Stimulated activated CD4-positive, alpha-beta T cell treated with anti-CD3 and anti-CD28 coated beads, Interleukin-2, amount 100 ng/mL, for 4 hours (primary cell): ENCODE data around the gene PPP1R12C.
"Not testable (repeated sequence)": the region's sequence is repeated elsewhere in the genome, so short reads cannot be mapped to it uniquely, and the experiment has no call there.

ENCODE experiments used
- DNase-seq: peaks from one replicate; pipeline ENCODE4 v3.0.0-alpha.2; 2020; ENCODE audit warnings: low read depth

The PPP1R12C gene

DNA sequence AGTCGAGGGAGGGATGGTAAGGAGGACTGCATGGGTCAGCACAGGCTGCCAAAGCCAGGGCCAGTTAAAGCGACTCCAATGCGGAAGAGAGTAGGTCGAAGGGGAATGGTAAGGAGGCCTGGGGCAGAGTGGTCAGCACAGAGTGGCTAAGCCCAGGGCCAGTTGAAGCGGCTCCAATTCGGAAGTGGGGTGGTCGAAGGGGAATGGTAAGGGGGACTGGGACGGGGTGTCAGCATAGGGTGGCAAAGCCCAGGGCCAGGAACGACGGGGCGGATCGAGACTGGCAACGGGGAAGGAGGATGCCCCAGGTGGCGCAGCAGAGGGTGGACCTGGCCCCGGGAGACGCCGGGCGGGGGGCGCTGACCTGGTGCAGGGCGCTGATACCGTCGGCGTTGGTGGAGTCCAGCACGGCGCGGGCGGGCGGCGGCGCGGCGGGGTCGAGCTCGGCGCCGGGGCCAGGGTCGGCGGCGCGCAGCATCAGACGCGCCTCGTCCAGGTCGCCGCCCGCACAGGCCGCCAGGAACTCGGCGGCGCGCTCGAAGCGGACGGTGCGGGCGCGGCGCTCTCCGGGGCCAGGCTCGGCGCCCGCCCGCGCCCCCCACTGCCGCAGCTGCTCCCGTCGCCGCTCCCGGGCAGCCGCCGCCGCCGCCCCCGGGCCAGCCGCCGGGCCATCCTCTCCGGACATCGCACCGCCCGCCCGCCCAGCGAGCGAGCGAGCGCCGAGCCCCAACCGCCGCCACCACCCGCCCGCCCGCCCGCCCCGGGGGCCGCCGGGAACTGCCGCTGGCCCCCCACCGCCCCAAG lies at the start of gene PPP1R12C:
PPP1R12C (minus strand) TSS at position 779 of the 804 bp plus-strand sequence; CDS start at position 685, 94 bp downstream.
- no peak for DNase-seq

DNA sequence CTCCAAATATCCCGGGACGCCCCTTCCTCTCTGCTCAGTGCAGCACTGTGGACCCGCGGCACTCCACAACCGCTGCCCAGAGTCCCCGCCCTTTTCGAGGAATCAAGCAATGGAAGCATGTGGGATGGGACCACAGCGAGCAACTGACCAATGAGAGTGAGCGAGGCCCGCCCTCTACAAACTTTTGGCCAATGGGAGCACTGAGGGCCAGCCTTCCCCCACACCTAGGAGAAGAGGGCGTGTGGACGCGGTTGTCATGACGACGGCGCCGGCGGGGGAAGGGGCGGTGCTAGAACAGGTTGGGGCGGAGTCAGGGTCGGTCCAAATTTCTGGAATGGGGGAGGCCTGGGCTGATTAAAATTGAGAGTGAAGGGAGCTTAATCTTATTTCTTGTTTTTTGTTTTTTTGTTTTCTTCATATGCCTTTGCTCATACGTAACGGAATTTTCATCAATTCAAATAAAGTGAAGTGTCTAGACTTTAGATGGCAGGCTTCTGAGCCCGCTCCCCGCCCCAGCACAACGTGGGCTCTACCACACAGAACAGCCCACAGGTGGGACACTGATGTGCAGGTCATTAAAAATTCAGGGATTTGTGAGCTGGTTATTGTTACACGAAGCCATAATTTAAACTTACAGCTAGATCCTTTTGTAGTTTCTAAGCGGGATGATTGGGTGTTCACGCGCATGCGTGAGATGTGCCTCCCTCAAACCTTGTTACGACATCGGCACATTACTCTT lies 49.3 kb upstream of the PPP1R12C start, which contains the start of gene DNAAF3:
DNAAF3 (minus strand) TSS at position 84 of the 739 bp plus-strand sequence. CDS start 200 bp downstream, outside the sequence.
- peak; percentile 51 for DNase-seq

DNA sequence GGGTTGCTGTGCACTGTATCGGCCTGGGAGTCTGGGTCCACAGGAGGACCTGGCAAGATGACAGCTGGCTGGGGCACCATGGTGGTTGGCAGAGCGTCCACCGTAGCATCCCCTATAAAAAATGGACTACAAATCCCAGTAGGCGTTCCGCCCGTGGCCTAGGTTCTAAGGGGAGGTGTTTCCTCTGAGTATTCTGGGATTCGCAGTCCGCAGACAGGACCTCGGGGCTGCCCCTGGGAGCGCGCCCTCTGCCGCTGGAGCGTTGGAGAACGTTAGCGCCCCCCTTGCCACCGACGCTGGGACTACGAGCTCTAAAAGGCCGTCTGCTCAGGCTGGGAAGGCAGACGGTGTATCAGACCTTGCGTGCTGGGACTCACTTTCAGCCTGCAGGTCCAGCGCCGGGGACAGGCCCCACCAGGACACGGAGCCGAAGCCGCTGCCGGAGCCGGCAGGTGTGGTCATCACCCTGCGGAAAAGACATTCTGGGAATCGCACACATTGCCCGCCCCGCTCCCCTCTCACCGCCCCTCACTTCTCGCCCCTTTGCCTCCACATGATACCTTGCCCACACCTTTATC lies 48.6 kb upstream of the PPP1R12C start:
- DNase-seq = peak; percentile 24

DNA sequence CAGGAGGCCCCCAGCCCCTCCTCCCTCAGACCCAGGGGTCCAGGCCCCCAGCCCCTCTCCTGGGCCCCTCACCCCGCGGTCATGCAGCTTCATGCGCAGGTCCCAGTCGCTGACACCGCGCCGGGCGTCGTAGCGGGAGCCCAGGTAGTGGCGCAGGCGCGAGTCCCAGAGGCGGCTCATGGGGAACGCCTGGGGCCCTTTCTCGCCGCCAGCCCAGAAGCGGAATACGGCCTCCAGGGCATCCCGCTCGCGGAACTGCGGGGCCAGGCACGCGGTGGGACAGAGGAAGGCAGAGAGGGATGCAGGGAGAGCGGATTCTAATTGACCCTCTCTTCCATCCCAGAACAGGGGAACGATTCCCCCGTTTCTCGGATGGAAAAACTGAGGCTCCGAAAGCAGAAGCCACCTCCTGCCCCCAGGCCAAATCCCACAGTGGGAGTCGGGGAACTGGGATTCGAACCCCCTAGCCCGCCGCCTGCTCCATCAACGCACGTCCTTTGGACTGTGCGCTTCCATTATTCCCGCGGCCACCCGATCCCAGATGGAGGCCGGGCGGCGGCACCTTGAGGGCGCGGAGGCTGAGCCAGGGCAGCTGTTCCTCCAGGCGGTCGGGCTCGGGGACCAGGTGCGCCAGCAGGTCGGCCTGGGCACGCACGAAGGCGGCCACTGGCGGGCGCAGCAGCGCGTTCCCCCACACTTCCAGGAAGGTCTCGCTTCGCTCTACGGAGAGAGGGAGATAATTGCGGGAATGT lies 44.3 kb upstream of the PPP1R12C start:
- DNase-seq = no peak

- no peak for DNase-seq
These were observed 43.5 kb upstream of the PPP1R12C start for GRCh38 chr19:55160986-55161365.

GRCh38 chr19:55160128-55160985 lies 42.9 kb upstream of the PPP1R12C start:
- DNase-seq = peak; percentile 81

GRCh38 chr19:55158848-55159749 lies 41.7 kb upstream of the PPP1R12C start:
- DNase-seq = no peak

DNA sequence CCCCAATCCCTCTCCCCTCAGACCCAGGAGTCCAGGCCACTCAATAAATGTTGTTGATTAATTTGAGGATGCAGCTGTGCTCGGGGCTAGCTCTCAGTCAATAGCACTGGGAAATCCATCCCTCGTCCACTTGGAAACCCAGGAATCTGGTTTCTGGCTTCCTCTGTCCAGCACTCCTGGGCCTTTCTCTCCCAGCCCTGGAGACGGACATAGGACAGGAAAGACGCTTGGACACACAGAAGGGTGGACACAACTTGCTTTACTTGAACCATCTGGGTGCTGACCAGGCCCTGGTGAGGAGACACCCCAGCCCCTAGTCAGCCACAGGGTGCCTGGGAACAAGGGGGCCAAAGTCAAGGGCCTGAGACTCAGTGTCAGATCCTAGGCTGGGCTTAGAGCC lies 41.0 kb upstream of the PPP1R12C start:
- no peak for DNase-seq

DNA sequence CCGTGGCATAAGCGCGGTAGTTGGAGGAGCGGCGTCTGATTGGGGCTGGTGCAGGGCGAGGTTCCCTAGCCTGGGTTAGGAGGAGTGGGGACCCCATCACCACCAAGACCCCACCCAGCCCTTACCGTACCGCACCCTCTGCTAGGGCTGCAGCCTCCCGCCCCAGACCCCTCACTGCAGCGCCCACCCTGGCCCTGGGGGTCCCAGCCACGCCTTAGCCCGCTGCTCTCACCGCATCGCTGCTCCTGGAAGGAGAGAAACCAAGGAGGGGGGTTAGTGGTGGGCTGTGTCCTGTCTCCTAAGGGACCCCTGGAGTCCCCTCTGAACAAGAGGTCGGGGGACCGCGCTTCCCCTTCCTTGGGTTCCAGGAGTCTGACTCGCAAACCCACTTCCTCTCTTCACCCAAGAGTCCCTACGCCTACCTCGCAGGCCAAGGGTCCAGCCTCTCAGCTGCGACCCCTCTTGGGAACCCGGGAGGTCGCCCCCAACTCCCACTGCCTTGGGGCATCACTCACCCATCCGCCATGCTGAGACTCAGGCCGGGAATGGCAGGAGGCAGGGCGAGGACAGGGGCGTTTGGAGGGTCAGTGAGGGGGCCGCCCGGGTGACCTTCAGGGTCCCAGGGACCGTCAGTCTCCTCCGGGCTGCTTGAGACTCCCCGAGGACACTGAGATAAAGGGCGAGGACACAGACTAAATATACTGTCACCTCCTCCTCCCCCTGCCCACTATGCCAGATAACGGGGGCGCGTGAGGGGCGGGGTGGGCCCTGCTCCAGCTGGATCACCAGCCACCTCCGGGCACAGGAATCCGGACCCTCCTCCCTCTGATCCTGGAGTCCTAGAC lies 39.8 kb upstream of the PPP1R12C start, which contains the start of gene TNNI3:
TNNI3 (minus strand) TSS at position 669 of the 845 bp plus-strand sequence; CDS start at position 526, 143 bp downstream.
- no peak for DNase-seq

- no peak for DNase-seq
These were observed 39.0 kb upstream of the PPP1R12C start for GRCh38 chr19:55156202-55157063.

DNA sequence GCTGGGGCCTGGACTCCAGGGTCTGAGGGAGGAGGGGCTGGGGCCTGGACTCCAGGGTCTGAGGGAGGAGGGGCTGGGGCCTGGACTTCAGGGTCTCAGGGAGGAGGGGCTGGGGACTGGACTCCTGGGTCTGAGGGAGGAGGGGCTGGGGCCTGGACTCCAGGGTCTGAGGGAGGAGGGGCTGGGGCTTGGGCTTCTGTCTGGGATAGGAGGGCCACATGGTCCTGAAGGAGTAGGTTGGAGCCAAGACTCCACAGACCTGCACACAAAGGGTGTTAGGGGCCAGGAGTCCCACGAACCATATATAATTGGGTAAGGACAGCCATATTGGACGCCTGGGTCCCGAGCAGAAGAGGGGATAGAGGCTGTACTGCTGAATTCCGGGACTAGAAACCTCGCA lies 38.3 kb upstream of the PPP1R12C start:
- DNase-seq = not testable (repeated sequence)

- no peak for DNase-seq
These were observed 36.3 kb upstream of the PPP1R12C start for GRCh38 chr19:55153652-55154264.

DNA sequence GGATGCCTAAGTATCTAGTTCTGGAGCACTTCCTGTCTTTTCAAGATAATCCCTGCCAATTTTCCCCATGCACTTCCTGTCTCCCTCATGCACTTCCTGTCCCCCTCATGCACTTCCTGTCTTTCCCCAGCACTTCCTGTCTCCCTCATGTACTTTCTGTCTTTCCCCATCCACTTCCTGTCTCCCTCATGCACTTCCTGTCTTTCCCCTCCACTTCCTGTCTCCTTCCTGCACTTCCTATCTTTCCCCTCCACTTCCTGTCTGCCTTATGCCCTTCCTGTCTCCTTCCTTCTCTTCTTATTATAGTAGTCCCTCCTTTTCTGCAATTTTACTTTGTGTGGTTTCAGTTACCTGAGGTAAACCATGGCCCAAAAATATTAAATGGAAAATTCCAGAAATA lies 34.6 kb upstream of the PPP1R12C start:
- no peak for DNase-seq

DNA sequence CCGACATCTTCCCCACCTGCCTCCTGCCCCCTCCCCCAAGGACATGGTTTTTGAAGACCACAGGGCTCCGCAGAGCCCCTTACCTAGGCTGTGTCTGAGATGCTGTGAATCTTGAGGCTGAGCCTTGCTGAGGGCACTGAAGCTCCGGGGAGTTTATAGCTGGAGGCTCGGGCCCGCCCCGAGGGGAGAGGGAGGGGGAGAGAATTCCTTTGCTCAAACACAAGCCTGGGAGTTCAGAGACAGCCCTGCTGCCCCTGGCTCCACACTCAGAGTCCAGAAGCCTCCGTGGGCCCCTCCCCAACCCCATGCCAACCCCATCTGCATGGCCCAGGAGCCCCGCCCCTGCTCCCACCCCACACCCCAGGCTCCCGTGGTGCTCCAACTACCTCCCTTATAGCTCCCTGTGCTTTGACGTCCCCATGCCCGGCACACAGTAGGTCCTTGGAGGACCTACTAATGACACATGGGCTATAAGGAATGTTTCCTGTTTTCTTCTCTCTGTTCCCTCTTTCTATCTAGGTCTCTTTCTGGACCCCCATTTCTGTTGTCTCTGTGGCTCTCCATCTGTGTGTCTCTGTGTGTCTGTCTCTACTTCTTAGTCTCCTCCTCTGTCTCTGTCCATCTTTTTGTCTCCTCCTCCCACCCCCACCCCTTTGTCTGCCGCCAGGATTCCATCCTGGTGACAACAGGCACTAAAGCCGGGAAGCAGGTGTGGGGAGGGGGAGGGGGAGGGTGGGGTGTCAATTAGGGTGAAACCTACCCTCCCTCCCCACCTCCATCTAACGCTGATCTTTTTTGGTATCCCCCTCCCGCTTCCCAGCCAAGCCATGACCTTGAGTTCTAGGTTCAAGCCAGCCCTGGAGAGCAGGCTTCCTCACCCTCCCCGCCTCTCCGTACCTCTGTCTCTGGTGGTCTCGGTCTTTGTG lies 31.9 kb upstream of the PPP1R12C start, which contains the start of gene TNNT1:
TNNT1 (minus strand) TSS at position 129 of the 926 bp plus-strand sequence. CDS start 2,049 bp downstream, outside the sequence.
- no peak for DNase-seq

DNA sequence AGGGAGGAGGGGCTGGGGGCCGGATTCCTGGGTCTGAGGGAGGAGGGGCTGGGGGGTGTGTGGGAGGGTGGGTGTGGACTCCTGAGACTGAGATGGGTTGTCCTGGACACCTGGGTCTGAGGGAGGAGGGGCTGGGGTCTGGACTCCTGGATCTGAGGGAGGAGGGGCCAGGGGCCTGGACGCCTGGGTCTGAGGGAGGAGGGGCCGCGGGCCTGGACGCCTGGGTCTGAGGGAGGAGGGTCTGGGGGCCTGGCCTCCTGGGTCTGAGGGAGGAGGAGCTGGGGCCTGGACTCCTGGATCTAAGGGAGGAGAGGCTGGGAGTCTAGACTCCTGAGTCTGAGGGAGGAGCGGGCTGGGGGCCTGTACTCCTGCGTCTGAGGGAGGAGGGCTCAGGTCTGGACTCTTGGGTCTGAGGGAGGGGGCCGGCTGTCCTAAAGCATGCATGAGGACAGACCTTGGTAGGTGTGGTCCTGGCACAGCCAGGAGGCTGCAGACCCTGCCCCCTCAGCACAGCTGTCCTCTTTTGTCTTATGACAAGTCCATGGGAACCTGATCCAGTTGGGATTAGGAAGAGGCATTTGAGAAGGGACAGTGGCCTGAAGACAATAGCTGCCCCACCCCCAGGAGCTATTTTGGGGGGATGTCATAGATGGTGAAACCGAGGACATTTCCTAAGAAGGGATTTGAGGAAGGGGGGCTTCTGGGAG lies 30.3 kb upstream of the PPP1R12C start:
- DNase-seq = no peak
